ENCODE data around the gene LGALS3. TPM values are rescaled to one million over a fixed set of nuclear protein-coding genes. Genes with fewer than 3 reads are reported as not detected.
"Not testable (repeated sequence)": the region's sequence is repeated elsewhere in the genome, so short reads cannot be mapped to it uniquely, and the experiment has no call there.

Gene LGALS3
- total RNA-seq (10 to 100 TPM; 11.7 to 12.1 TPM), total RNA-seq (3.6 to 92.9 (median 22.8) reads per million in 172 experiments)
- 59.1 TPM for polyA plus RNA-seq (2013, experiment 1 of 2)
- polyA plus RNA-seq (2013, experiment 2 of 2) = 48.6 TPM

DNA sequence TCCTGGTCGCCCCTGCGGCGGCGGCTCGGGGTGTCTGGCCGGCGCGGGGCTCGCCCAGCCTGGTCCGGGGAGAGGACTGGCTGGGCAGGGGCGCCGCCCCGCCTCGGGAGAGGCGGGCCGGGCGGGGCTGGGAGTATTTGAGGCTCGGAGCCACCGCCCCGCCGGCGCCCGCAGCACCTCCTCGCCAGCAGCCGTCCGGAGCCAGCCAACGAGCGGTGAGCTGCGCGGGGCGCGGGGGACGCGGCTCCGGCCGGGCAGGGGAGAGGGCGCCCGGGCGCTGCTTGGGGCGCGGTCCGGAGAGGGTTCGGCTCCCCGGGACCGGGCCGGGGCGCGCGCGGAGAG is at the start of gene LGALS3:
Gene LGALS3 (plus strand): TSS at position 167 of the 342 bp plus-strand sequence. CDS start 8,122 bp downstream, outside the sequence.
- peaks cover 39% of the 10 kb centered on the region for H3K4me1 ChIP-seq (ENCODE audit: insufficient read depth, low read length)
- intact Hi-C loops (cut with DNase I, micrococcal nuclease) = no loop called here
- Mint-ChIP-seq H3K36me3 (ENCODE audit: low read depth) (no peaks in the 10 kb centered on the region), H3K27me3 (peaks cover 56% of the 10 kb centered on the region), H3K9me3 (no peaks in the 10 kb centered on the region), H3K4me1 (ENCODE audit: low read depth) (peaks cover 15% of the 10 kb centered on the region), H3K4me3 (peak within 1 kb of the TSS; percentile 86), H3K27ac (peak within 1 kb of the TSS; percentile 11)
- POLR2A ChIA-PET = interaction anchor here (1.0 to 1.9 kb wide), 3 partner anchors 26 to 35 kb away, joined by 3 to 11 read pairs (median 5); no protein-coding TSS in a partner anchor
- peak; percentile 49 for ATAC-seq (ENCODE audit: poor library complexity)
- peak in 9 of 14 experiments; percentile 9 to 75 (median 39) for DNase-seq
- no peaks in the 10 kb centered on the region for H3K36me3 ChIP-seq (ENCODE audit: insufficient read depth, low read length)
- no peaks in the 10 kb centered on the region for H3K9me3 ChIP-seq (ENCODE audit: control insufficient read depth in 1 of 2, insufficient read depth in 1 of 2, low read length in 2 of 2)
- CTCF ChIA-PET = interaction anchor here (1.0 to 2.2 kb wide), 2 partner anchors 12 to 78 kb away, joined by 3 to 6 read pairs; partner anchors contain the start of gene MAPK1IP1L
- TF ChIP-seq, protein P1, sequence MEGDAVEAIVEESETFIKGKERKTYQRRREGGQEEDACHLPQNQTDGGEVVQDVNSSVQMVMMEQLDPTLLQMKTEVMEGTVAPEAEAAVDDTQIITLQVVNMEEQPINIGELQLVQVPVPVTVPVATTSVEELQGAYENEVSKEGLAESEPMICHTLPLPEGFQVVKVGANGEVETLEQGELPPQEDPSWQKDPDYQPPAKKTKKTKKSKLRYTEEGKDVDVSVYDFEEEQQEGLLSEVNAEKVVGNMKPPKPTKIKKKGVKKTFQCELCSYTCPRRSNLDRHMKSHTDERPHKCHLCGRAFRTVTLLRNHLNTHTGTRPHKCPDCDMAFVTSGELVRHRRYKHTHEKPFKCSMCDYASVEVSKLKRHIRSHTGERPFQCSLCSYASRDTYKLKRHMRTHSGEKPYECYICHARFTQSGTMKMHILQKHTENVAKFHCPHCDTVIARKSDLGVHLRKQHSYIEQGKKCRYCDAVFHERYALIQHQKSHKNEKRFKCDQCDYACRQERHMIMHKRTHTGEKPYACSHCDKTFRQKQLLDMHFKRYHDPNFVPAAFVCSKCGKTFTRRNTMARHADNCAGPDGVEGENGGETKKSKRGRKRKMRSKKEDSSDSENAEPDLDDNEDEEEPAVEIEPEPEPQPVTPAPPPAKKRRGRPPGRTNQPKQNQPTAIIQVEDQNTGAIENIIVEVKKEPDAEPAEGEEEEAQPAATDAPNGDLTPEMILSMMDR (IDR thresholded peaks at IDR 0.05) = no peak
- no peak within 1 kb of the TSS for H3K27ac ChIP-seq (ENCODE audit: low read depth in 1 of 2, low read length in 2 of 2)
- H3K4me3 ChIP-seq (ENCODE audit: low read length) = peak within 1 kb of the TSS; percentile 59
- H3K27me3 ChIP-seq (ENCODE audit: control insufficient read depth in 1 of 2, insufficient read depth in 2 of 2, low read length in 2 of 2) = peaks cover 6 to 16% of the 10 kb centered on the region in 2 experiments

DNA sequence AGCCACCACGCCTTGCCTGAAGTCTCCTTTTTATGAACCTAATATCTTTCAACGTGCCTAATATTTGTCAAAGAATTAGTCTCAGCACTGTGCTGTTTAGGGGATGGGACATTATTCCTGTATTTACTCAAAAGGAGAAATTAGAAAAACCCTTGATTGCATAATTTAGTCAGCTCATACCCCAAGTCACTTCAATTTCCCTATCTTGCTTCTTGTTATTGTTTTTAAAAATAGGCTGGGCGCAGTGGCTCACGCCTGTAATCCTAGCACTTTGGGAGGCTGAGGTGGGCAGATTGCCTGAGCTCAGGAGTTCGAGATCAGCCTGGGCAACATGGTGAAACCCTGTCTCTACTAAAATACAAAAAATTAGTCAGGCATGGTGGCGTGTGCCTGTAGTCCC is 49.1 kb upstream of the LGALS3 start:
- H3K9me3 ChIP-seq (ENCODE audit: control insufficient read depth in 1 of 2, insufficient read depth in 1 of 2, low read length in 2 of 2); H3K4me3 Mint-ChIP-seq; H3K27me3 ChIP-seq (ENCODE audit: control insufficient read depth in 1 of 2, insufficient read depth in 2 of 2, low read length in 2 of 2); H3K9me3 Mint-ChIP-seq; H3K4me1 Mint-ChIP-seq (ENCODE audit: low read depth); H3K4me1 ChIP-seq (ENCODE audit: insufficient read depth, low read length); H3K27me3 Mint-ChIP-seq; ATAC-seq (ENCODE audit: poor library complexity); H3K36me3 Mint-ChIP-seq (ENCODE audit: low read depth); H3K36me3 ChIP-seq (ENCODE audit: insufficient read depth, low read length); H3K27ac Mint-ChIP-seq; H3K4me3 ChIP-seq (ENCODE audit: low read length); POLR2A ChIA-PET; H3K27ac ChIP-seq (ENCODE audit: low read depth in 1 of 2, low read length in 2 of 2); CTCF ChIA-PET: not testable (repeated sequence)
- intact Hi-C loops (cut with DNase I, micrococcal nuclease) = loop anchor here (10.0 kb wide), 2 partner anchors 55 to 1395 kb away; partner anchors contain the start of genes SOCS4 (in 1 of the 2) and WDHD1 (in 1 of the 2)
- DNase-seq = peak in 2 of 14 experiments; percentile 30 to 36

DNA sequence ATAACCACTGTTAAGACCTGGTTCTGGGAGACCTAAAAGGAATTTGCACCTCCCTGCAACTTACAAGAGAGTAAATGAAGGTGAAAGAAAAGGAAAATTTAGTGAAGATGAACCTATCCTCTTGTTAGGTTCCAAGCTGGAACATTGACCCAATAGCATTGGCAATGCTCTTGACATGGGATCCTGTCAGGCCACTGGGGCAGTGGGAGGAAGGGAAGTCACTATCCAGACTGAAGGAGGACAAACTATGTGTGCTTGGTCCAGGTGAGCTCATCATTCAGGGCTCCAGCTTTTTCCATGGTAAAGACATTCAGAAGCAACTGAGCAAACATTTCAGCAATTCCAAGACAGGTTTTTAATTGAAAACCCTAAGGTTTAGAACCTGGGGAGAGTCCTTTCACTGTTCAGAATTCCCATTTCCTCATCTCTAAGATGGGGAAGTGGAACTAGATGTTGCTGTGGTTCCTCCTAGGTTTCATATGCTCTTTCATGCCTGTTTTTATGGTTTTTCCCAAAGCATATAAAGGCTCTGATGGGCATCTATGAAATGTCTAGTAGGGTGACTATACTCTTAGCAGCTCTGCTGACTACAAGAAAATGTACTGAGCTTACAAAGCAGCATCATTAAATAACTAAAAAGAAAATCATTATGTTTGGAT is 44.5 kb upstream of the LGALS3 start:
- Histone ChIP-seq H3K9me3 (ENCODE audit: control insufficient read depth in 1 of 2, insufficient read depth in 1 of 2, low read length in 2 of 2) (no peaks in the 10 kb centered on the region), H3K36me3 (ENCODE audit: insufficient read depth, low read length) (no peaks in the 10 kb centered on the region), H3K4me3 (ENCODE audit: low read length) (no peak overlapping the region), H3K27ac (ENCODE audit: low read depth in 1 of 2, low read length in 2 of 2) (no peak overlapping the region), H3K4me1 (ENCODE audit: insufficient read depth, low read length) (peaks cover 3% of the 10 kb centered on the region), H3K27me3 (ENCODE audit: control insufficient read depth in 1 of 2, insufficient read depth in 2 of 2, low read length in 2 of 2) (no peaks in the 10 kb centered on the region)
- no peaks in the 10 kb centered on the region for H3K36me3 Mint-ChIP-seq (ENCODE audit: low read depth)
- no peaks in the 10 kb centered on the region for H3K27me3 Mint-ChIP-seq
- no peak overlapping the region for H3K27ac Mint-ChIP-seq
- H3K4me1 Mint-ChIP-seq (ENCODE audit: low read depth) = peaks cover 3% of the 10 kb centered on the region
- POLR2A ChIA-PET = no interaction called here
- DNase-seq = no peak
- TF ChIP-seq, protein P1 (IDR thresholded peaks at IDR 0.05) = no peak
- CTCF ChIA-PET = interaction anchor here (0.8 to 1.0 kb wide), 3 partner anchors 12 to 33 kb away, joined by 3 to 4 read pairs (median 3); partner anchors contain the start of gene MAPK1IP1L
- no peak for ATAC-seq (ENCODE audit: poor library complexity)
- no peak overlapping the region for H3K4me3 Mint-ChIP-seq
- H3K9me3 Mint-ChIP-seq = no peaks in the 10 kb centered on the region
- intact Hi-C loops (cut with DNase I, micrococcal nuclease) = loop anchor here (10.0 kb wide), 2 partner anchors 60 to 1390 kb away; partner anchors contain the start of genes SOCS4 (in 1 of the 2) and WDHD1 (in 1 of the 2)
